8988T (cell line): ENCODE measurements around the gene WWOX.
A peak's percentile ranks its signal among the peaks of the same experiment; 100 is the strongest.

ENCODE experiments used
- DNase-seq: peaks from one replicate; pipeline ENCODE4 v3.0.0; 2011

Gene WWOX

DNA sequence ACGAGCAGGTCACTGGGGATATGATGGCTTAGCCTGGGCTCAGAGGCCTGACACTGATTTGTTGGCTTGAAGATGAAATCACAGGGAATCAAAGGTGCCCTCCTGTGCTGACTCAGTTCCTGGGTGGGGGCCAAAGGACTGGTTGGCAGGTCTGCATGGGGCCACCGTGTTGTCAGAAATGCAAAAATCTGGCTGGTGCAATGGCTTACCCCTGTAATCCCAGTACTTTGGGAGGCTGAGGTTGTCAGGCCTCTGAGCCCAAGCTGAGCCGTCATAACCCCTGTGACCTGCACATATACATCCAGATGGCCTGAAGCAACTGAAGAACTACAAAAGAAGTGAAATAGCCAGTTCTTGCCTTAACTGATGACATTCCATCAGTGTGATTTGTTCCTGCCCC is 314.2 kb downstream of the WWOX start:
- DNase-seq, result no peak

DNA sequence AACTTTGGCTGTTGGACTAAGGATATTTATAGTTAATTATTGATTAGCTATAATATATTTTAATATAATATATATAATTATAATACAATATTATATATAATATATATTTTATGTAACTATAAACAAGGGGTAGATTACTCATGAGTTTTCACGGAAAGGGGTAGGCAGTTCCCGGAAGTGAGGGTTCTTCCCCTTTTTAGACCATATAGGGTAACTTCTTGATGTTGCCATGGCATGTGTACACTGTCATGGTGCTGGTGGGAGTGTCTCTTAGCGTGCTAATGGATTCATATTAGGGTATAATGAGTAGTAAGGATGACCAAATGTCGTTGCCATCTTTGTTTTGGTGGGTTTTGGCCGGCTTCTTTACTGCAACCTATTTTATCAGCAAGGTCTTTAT is 315.6 kb downstream of the WWOX start:
- no peak for DNase-seq

DNA sequence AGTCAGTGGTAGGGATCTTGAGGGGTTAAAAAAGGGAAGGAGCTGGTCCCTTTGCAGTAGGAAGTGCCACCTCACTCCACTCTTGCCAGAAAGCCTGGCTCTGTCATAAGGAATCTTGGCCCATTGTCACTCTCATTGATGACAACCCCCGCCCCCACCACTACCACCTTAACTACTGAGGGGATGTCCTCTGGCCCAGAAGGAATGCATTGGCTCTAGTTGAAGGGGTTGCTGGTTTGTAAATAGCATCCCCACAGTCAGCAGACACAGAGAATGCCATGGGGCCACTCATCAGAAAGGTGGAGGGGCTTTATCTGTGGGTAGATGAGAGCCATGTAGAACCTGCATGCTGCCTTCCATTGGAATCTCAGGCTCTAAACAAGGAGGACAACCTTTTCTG is 316.2 kb downstream of the WWOX start:
- no peak for DNase-seq

DNA sequence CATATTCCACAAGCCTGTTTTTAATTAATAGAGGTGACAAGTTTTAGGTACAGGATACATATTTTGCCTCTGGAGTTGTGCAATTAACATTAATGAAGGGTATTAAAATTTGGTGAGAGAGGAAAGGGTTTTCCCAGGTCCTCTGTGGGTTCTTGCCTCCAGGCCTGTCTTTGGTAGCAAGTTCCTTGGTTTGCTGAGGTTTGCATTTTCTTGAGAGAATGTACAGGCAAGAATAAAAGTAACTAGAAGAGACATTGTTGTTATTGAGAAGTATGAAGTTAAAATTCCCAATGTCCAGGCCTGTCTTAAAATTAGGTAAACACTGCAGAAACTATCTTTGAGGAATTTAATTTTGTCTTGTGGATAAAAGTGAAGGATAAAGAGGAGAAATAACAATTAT is 316.9 kb downstream of the WWOX start:
- no peak for DNase-seq

DNA sequence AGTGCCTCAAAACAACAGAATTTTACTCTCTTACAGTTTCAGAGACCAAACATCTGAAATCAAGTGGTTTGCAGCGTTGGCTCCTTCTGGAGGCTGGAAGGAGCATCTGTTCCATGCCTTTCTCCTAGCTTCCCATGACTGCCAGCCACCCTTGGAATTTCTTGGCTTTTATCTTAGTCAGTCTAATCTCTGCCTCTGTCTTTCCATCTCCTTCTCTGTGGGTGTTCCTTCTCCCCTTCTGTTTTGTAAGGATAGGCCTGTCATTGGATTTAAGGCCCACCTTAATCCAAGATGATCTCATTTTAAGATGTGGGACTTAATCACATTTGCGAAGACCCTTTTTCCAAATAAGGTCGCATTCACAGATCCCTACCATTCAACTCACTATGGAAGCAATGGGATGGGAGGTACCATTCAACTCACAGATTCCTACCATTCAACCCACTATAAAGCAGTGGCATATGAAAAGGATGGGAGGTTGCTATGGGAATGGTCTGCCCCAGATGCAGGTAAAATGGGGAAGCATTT is 321.8 kb downstream of the WWOX start:
- DNase-seq, result no peak

DNA sequence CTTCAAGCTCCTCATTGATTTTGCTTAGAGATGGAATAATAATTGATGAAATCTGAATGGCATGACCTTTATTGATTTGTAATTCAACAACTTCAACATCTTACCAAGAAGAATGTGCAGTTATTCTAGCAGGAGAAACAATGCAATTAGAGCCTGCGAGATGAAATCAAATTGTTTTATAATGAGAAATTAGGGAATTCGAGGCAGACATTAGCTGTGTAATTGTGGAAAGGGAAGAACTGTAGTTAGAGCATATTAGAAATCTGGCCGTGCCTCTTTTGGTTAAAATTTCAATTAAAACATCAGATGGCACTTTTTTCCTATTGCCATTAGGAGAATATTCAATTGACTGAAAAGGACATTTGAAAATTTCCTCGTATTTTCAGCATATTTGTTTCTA is 325.8 kb downstream of the WWOX start:
- no peak for DNase-seq

DNA sequence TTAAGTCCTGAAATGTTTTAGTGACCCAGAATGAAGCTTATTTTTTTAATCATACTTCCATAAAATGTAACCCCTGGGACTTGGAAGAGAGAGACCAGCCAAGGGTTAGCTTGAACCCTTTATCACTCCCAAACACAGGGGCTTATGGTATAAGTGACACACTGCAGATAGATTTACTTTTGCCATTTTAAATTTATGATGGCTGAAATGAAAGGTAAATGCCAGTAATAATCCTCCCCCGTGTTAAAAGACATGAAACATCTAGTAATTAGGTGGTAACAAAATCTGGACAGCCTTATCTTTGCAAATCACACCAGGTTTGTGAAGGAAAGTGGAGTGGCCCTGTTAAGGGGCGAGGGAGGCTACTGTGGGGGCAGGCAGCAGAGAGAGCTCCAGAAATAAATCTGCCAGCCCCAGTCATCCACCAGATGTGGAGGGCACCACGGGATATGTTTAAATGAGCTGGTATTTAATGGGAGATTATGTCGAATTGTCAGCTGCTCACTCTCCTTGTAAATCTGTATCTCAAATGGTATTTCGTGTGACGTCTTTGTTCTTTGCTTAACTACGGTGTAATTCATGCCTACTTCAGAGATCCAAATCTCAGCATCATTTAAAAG is 326.5 kb downstream of the WWOX start:
- DNase-seq, result no peak

DNA sequence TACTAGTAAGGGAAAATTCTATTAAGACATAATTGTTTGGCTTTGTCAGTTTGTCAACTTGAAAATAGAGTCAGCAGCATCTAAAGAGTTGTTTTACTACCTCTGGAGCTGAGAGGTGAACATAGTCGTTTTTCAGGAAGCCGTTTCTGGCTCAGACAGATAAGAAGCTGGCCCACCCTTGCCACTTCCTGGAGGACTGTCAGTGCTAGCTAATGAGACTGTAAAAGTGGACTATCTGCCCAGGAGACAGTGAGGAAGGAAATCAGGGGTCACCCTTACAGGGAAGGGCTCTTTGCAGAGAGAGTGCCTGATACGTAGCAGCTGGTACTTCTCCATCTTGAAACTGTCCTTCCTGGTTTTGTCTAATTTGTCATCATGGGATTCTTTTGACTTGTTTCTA is 328.7 kb downstream of the WWOX start:
- no peak for DNase-seq

DNA sequence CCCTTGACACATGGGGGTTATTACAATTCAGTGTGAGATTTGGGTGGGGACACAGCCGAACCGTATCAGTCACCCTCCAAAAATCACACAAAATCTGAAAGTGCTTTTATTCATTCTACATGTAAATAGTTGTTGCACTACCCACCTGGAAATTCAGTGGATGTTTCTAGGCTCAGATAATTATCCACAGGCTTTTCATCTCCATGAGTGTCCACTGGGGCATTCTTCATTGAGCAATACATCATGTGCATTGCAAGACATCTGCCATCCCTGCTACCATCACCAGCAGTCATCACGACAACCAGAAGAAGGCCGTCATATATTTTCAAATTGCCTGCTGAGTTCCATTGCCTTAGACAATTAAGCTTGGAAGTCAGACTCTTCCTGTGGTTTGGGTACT is 330.8 kb downstream of the WWOX start:
- DNase-seq, result no peak

DNA sequence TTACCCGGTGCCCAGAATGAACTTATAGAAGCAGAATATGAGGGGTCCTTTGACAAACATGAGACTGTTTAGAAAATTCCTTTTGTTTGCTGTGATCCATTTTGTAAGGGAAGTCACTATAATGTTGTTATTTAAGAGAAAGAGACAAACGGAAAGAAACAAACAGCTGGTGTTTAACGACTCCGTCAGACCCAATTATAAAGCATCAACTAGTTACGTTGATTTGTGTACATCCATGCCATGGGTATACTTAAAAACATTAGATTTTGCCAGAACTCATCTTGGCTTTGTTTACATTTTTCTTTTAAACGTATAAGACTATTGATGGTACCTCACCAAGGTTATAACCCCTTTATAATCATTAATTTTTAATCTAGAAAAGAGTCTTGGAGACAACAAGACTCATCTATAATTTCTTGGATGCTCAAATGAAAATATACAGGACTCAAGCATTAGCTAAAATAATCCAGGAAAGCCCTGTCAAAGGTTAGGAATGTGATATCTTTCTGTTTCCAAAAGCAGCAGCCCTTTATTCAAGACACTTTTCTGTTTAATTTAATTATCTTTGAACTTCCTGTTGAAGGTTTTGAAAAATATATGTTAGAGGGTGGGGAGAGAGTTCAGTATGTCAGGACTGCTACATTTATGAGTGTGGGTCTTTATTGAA is 331.7 kb downstream of the WWOX start:
- DNase-seq, result no peak

DNA sequence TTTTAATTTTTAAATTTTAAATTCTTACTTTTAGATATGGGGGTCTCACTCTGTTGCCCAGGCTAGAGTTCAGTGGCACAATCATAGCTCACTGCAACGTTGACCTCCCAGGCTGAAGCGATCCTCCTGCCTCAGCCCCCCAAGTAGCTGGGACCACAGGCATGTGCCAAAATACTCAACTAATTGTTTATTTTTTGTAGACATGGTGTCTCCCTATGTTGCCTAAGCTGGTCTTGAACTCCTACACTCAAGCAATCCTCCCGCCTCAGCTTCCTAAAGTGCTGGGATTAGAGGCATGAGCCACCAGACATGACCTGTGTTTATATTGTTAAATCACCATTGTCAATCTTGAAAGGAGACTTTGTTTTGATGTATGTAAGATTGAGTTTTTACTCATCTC is 332.2 kb downstream of the WWOX start:
- DNase-seq, result no peak

DNA sequence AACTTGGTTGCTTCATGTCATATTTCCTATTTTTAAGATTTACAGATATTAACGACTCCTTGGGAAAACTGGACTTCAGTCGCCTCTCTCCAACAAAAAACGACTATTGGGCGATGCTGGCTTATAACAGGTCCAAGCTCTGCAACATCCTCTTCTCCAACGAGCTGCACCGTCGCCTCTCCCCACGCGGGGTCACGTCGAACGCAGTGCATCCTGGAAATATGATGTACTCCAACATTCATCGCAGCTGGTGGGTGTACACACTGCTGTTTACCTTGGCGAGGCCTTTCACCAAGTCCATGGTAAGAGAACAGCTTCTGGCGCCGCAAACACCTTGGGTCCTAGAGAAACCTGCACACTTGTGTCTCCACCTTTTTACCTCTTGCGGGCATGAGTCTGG is 333.0 kb downstream of the WWOX start:
- no peak for DNase-seq

DNA sequence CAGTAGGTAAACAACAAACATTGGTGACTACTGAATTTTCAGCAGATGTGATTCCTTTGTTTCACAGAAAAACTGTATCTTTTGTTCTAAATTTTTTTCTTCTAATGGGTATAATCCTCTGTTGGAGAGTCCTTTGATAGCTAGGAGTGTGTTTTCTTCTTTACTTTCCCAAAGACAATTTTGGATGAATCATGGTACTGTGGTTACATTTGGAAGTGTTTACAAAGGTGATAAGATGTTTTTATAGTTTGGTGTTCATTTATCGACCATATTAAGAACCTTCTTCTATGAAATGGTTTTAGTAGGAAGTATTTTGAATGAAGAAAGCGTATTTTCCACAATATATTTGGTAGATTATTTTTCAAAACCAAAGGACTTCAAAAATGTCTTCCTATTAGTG is 333.7 kb downstream of the WWOX start:
- no peak for DNase-seq

DNA sequence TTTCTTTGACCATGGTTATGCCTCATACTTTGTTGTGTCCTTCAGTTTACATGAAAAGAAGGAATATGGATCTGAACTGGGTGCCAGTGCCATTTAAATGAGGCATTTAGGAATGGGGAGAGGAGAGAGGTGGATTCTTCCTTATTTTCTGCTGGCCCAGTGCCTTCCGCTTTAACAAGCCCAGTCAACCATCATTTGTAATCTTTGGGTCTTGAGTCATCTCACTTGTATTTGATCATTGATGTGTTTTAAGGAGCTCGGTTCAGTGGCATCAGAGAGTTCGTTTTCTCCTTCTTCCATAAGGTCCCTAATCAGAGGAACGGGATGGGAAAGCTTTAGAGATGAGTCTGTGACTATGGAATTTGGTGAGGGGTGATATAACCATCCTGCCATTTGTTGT is 334.9 kb downstream of the WWOX start:
- no peak for DNase-seq

DNA sequence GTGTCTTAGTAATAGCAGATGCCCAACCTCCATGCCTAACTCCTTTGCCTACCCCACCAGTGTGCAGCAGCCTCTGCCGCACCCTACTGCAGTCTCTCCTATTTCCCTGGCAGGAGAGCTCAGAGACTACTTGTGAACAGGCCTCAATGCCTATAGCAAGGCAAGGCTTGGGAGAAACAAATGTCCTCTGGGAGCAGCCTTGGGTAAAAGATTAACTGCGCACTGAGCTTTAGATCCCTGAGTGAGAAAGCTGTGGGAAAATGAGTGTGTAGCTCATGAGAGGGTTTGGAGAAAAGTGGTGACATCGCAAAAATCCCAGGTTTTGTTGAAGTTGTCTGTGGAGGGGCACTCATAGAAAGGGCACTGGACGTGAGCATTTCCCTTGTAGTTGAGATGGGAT is 335.8 kb downstream of the WWOX start:
- no peak for DNase-seq

DNA sequence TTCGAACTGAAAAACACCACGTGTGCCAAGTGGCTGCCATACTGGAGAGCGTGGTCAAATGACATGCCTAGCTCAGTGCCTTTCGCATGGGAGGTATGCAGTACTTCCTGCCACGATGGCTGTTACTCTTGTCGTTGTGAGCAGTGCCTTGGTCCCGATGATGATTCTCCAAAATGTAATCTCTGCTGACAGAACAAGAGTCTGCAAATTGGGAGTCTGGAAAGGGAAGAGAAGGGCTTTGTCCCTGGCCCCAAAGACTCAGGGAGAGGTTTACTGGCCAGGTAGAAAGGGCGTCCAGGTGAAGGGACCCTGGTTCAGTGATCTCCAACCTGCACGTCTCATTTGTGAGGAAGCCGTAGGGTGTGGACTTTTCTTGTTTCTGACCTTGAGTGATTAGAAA is 336.6 kb downstream of the WWOX start:
- no peak for DNase-seq

DNA sequence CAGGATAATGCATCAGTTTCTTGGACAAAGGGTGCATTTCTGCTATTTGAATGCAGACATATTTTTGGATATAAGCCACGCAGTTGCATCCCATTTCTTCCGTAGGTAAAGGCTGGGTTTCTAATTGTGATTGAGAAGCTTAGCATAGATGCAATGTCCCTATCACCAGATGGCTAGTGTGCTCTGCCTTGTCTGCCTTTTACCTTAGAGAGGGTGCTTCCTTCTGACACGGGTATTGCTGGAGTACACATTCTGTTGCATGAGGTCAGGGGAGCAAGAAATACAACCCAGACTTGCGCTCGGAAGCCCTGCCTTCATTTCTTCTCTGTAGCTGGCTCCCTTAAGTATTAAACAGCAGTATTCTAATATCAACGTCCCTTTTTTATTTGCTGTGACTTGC is 337.4 kb downstream of the WWOX start:
- DNase-seq, result no peak

DNA sequence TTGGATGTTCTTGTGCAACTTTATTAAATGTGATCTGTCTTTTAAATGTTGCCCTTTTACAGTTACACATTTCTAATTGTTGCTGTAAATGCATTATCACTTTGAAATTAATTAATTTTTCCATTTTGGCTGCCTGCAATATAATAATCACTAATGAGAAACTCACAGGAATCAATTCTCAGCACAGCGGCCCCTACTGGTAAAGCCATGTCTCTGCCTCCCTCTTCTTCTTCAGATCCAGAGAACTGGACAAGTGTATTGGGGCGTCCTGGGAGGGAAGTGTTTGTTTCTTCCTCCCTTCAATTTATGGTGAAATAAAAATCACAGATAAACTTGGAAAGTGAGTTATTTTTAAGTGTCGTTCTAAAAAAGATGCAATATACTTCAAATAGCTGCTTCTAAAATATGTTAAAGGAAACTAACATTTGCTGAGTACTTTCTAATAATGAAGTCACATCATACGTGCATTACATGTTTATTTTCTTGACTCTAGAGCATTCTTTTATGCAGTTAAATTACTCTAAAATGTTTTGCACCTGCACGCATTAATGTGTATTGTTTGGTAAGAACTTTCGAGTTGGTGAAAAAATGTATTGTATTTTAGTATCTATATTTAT is 338.0 kb downstream of the WWOX start:
- DNase-seq, result peak; percentile 37

DNA sequence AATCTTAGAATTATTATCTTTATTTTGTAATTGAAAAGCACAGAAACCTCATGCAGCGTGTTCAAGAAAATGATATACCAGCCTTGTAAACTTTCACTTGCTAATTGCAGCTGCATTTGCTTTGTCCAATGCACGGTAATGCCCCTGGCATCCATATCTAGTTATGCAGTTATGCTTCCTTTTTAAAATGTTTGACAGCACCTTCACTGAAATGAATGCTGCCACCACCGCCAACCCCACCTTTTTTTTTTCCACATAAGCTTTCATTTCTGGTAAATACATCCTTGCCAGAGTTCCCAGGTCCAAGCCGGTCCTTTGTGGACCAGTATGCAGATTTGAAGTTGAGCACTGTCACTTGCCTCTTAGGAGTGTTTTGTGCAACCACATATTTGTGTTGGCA is 338.8 kb downstream of the WWOX start:
- no peak for DNase-seq

DNA sequence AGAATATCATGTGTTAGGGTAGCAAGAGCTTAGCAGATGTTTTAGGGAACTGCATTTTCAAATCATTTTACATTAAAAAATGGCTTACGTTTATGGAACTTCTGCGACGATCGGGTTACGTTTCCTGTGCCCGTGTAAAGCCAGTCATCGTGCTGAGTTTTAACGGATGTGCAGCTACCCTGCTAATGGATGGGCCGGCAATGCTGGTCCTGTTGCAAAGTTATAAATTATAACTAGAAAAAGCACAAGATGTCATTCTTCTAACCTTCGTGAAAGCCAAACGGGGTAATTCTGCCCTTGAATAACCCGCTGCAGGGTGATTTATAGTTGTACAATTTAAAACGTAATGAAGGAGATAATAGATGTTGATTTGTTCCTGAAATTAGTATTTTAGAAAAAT is 339.2 kb downstream of the WWOX start:
- no peak for DNase-seq

DNA sequence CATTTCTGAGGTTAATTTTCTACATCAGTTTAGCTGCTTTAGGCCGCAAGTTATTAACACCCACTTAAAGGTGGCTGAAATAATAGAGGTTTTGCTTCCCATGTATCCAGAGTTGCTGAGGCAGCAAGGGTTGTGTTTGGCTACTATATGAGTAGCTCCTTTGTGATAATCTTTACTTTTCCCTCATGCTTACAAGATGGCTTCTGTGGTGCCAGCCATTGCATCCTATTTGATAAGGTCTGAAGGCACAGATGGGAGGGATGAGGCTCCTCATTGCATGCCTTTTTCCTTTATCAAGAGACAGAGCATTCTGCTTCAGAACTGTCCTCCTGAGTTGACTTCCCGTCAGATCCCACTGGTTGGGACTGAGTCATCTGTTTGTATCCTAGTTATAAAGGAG is 340.2 kb downstream of the WWOX start:
- no peak for DNase-seq

DNA sequence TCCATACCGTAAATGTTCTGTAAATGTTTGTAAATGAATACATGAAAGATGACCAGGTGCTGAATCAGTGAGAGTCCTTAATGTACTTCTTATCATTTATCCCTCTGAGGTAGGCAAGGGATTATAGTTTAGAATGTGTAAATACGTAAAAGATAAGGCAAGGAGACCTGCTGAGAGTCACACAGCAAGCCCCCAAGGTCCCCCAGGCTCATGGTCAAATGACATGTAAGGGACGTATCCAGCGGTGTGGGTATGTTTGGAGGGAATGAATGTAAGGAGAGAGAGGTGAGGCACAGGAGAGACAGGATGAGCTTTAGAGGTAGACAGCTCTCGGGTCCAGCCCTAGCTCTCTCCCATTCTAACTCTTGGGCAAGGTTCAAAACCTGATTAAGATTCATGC is 341.8 kb downstream of the WWOX start:
- no peak for DNase-seq

DNA sequence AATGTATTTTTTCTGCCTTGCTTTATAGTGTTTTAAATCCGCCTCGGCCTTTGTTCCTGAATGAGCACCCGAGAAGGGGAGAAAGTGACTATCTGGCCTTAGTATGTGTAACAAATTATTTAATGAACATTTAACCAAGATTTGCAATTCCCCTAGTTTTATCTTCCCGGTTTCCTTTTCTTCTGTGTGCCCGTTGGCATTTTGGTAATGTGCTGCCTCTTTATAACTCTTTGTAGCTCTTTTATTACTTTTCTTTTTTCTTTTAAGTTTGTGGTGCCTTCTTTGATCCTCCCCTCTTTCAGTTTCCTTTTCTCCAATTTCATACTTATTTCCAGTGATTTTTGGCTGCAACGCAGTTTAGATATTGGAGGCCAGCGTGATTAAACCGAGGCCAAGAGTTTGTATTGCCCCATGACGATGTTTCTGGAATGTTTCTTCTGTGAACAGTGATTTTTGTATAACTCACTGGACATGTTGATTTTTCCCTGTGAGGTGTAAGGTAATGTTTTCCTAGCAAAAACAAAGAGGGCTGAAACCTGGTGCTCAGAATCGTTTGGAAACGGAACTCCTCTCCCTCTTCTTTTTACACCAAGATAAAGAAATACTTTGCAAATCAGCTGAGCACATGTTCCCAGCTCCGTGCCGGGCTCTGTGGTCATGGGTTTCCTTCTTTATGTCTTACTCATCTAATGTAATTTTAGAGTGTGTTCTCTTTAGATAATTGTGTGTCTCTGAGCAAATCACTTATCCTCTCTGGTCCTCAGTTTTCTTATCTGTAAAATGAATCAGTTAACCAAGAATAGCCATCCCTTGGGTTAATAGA is 344.3 kb downstream of the WWOX start:
- DNase-seq, result no peak

DNA sequence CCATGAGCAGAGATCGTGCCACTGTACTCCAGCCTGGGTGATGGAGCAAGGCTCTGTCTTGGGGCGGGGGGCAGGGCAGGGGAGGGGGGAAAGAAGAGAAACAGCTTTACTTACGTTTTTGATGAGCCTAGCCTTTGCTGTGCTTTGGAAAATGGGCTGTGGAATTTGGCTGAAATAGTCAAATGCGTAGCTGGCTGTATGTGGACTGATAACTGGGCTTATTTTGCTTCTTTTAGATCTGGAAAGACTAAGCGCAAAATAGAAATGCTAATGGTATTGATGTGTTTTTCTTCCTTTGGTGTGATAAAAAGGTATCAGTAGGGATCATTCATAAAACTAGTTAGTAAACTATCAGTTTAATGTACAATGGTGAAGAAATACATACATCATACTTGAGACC is 346.4 kb downstream of the WWOX start:
- no peak for DNase-seq
